Stimulated activated CD4-positive, alpha-beta T cell treated with anti-CD3 and anti-CD28 coated beads, Interleukin-2, amount 100 ng/mL, for 4 hours (primary cell): Measurements from ENCODE around the gene KRTAP5-4.
"Not testable (repeated sequence)": the region's sequence is repeated elsewhere in the genome, so short reads cannot be mapped to it uniquely, and the experiment has no call there.

ENCODE experiments used
- DNase-seq: peaks from one replicate; pipeline ENCODE4 v3.0.0-alpha.2; 2020; ENCODE audit warnings: low read depth

The KRTAP5-4 gene

GRCh38 chr11:1652771-1653540 is 31.0 kb upstream of the KRTAP5-4 start:
- DNase-seq, result peak; percentile 59

DNA sequence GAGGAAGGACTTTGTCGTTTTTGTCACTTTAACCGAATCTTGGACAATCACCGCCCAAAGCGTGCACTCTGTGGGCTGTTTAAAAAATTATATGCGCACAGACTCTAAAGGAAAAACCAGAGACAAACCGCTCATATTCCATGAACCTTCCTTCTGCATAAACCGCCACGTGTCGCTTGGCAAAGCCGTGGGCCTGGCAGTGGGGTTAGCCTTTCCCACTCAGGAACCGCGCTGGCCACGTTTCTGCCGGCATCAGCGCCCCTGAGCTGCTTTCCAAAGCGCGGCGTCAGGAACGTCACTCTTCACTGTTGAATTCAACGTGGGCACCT is 30.5 kb upstream of the KRTAP5-4 start:
- no peak for DNase-seq

- DNase-seq, result no peak
These were observed 30.1 kb upstream of the KRTAP5-4 start for GRCh38 chr11:1652026-1652425.

- no peak for DNase-seq
These were observed 29.6 kb upstream of the KRTAP5-4 start for GRCh38 chr11:1651411-1651980.

- DNase-seq, result no peak
These were observed 29.0 kb upstream of the KRTAP5-4 start for GRCh38 chr11:1650918-1651262.

- DNase-seq, result no peak
These were observed 28.3 kb upstream of the KRTAP5-4 start for GRCh38 chr11:1650034-1650917.

DNA sequence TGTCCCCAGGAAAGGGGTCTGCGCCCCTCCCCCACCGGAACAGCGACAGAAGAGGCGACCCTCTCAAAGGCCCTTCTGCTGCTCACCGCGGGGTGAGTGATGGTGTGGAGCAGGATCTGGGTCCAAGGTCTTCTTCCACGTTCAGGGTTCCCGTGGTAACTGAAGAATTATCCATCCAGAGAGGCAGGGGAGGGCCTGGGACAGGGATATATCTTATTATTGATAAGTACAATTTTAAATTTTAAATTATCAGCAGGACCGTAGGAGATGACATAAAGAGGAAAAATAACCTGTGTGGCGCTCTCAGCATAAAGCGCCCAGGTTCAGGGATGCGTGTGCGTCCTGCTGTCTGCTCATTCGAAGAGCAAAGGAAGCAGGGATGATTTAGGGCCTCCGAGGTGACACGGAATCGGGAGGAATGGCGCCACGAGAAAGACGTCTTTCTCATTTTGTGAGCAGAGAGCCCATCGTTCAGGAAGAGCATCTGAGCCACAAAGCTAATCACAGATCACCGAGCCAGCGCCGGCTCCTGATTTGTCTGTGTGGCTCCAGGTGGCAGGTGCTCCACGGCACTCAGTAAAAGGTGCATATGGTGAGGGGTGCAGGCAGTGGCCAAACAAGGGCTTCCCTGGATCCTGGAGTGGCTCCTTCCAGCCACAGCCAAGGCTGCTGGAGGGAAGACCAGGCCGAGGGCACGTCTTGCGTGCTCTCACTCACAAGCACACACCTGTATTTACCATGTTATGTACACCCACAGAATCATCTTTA is 26.9 kb upstream of the KRTAP5-4 start:
- DNase-seq, result no peak

GRCh38 chr11:1647901-1648652 is 26.1 kb upstream of the KRTAP5-4 start:
- no peak for DNase-seq

- not testable (repeated sequence) for DNase-seq
These were observed 24.6 kb upstream of the KRTAP5-4 start for GRCh38 chr11:1646540-1646939.

DNA sequence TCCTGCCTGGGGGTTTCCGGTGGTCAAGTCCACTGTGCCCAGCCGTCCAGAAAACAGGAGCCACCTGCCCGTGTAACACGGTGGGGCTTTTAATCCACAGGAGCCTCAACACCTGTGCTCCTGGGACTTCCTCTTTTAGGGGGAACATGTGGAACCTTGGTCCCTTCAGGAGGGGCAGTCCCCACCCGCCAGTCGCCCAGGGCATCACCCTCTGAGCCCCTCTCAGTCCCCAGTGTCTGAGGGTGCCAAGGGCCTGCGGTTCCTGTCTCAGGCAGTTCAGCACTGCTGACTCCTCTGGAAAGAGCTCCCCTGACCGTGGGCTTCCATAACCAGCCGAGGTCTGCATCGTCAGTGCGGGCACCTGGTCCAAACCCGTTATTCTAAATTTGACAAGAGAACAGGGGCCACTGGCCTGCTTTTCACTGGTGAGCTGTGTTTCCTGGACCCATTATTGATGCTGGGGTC is 23.5 kb upstream of the KRTAP5-4 start:
- DNase-seq, result no peak

DNA sequence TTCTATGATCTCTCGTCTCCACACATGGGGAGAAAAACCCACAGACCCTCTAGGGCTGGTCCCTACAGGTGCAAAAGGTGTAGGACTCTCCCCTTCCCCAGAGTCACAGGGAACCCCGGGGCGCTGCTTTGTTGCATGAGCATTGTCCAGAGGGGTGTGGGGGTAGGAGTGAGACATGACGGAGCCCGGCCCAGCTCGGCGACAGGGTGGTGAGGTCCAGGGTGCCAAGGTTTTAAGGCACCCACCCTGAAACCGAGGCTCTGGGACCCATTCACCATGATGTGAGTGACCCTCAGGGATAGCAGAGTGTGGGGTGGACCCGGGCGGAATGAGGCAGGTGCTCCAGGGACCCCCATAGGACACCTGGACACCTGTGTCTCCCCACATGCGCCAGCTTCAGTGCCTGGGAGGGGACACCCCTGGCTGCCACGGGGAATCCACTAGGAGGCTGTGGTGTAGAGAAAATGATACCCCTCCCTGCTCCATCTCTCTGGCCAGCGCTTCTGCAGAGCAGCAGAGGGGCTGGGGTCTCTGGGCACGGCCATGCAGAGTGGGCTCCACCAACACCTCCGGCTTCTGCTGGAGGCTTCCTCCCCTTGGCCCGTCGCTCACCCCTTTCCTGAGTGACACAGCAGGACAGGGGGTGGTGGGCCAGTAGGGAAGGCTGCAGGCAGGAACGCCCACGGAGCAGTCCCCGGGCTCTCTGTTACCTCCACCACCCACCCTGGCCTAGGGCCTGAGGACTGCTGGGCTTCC is 22.8 kb upstream of the KRTAP5-4 start:
- no peak for DNase-seq

DNA sequence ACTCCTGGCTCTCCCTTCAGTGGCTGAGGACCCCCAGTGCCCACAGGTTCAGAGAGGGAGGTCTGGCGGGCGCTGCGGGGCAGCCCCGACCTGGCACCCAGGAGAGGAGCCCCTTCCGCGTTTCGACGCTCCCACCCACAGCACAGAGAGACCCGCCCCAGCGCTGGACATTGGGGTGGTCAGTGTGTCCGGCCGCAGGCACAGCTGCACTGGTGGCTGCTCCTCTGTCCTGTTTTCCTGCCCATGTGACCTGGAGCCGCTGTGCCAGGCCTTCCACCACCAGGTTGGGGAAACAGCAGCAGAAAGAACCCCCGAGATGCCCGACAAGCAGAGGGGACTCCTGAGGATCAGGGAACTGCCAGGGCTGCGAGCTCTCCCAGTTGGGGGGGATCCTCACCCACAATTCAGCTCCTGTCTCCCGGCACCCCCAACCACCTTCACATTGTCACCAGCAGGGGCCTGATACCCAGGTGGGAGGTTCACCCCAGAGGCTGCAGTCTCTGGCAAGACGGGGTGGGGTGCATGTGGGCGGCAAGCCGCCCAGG is 21.3 kb upstream of the KRTAP5-4 start:
- no peak for DNase-seq

DNA sequence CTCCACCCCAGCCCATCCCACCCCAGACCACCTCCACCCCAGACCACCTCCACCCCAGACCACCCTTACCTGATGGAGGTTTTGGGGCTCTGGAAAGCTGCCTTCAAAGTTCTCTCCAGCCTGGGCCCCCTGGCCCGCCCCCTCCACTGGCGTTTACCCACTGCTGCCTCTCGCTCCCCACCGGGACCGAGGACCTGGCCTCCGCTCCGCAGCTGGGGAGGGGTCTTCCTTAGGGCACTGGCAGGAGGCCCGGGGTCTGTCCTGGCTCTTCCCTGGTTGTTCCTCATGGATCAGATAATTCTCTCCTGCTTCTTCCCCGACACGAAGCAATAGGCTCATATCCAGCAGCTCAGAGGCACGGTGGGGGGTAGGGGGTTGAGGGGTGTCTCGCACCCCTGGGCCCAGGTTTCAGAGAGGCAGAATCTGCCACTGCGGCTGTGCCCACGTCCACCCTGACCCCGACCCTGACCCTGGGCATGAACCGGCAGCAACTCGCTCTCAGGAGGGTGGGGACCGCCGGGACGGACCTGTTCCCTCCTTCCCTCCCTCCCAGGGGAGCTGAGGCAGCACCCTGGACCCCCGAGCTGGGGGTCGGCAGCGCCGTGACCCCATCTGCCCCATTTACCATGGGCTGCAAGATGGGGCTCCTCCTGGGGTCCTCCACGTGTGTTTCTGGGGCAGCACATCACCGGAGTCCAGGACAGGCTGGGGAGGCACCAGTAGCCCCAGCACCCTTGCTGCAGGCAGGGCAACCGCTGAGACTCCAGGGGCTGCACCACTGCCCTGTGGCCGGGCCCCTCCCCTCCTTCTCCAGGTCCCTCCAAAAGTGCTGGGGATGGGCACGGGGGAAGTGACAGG is 20.6 kb upstream of the KRTAP5-4 start:
- DNase-seq, result no peak

- no peak for DNase-seq
These were observed 19.2 kb upstream of the KRTAP5-4 start for GRCh38 chr11:1641096-1641495.

DNA sequence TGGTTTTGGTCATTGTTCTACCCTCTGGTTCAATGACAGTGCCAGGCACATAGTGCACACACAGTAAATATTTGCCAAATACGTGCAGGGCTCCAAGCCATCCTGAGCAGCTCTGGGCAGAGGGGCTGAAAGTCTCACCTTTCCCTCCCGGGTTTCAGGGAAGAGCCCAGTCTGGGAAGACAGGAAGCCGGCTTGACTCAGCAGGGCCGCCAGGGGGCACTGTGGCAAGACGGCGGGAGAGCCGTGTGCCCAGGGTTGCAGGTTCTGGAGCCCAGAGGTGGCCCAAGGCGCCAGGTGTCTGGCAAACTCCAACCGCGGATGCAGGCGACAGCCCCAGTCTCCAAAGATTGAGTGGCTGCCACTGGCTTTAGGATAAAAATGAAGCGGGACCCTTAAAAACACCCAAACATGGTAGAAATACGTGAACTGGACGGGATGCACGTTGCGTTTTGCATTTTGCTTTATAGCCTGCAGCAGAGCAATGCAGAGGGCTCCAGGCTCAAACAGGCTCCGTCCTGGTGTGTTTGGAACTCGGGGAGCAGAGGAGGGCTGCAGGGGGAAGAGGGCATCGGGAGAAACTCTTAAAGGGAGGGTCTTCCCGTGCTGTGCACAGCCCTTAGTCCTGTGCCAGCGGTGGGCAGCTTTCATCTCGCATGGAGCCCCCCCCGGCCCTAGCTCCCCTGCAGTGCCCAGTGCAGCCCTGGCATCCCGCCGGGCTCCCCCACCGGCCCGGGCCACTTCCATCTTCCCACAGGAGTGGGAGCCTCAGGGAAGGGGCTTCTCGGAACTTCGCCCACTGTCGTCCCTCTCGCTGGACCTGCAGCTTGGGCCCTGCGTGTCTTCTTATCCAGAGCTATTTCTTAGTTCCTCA is 18.4 kb upstream of the KRTAP5-4 start:
- DNase-seq, result no peak

DNA sequence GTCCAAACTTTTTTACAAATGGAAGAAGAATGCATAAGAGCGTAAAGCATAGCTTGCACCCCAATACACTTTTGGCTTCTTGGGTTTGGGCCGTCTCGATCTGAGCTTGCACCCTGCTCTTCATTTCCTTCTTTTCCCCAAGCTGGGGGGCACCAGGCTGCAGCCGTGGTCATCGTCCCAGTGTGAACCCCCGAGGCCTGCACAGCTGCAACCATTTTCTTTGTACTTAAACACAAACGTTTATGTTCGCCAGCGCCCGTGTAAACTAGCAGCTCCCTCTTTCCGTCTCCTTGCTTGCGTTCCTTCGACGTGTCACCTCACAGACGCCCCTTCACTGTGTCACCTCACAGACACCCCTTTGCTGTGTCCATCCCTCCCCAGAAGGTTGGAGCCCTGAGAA is 17.7 kb upstream of the KRTAP5-4 start:
- DNase-seq, result no peak

GRCh38 chr11:1639102-1639620 is 17.2 kb upstream of the KRTAP5-4 start:
- no peak for DNase-seq

GRCh38 chr11:1638344-1638743 is 16.4 kb upstream of the KRTAP5-4 start:
- DNase-seq, result no peak
